KMS-11 (cell line): ENCODE results near the gene TTLL11.

Source experiments
- H2AFZ ChIP-seq: fragments of 200-600 bp; sonication (generic); 2 replicates; pipeline ENCODE4 v1.6.1; 2016; ENCODE audit warnings: antibody characterized with exemption, mixed run types, low read depth
- H3K27ac ChIP-seq: fragments of 200-600 bp; sonication (generic); 2 replicates; pipeline ENCODE4 v1.6.1; 2016; ENCODE audit warnings: mild to moderate bottlenecking, mixed run types
- H3K27me3 ChIP-seq: fragments of 200-600 bp; sonication (generic); 2 replicates; pipeline ENCODE4 v1.6.1; 2017; ENCODE audit warnings: mild to moderate bottlenecking, low read depth, mixed run types, moderate library complexity; ENCODE audit not compliant: insufficient read depth
- H3K36me3 ChIP-seq: fragments of 200-600 bp; sonication (generic); 2 replicates; pipeline ENCODE4 v1.6.1; 2017; ENCODE audit warnings: mild to moderate bottlenecking, mixed run types; ENCODE audit not compliant: insufficient read depth
- H3K4me1 ChIP-seq: fragments of 200-600 bp; sonication (generic); 2 replicates; pipeline ENCODE4 v1.6.1; 2016; ENCODE audit warnings: mild to moderate bottlenecking, low read depth, mixed run types; ENCODE audit not compliant: poor library complexity, severe bottlenecking
- H3K4me2 ChIP-seq: fragments of 200-600 bp; sonication (generic); 2 replicates; pipeline ENCODE4 v1.7.0; 2016; ENCODE audit warnings: mild to moderate bottlenecking, mixed run types
- H3K4me3 ChIP-seq: fragments of 200-600 bp; sonication (generic); IDR thresholded peaks from 2 replicates; pipeline ENCODE4 v1.6.1; 2017; ENCODE audit warnings: low read depth, low read length, mixed read lengths; ENCODE audit not compliant: insufficient read depth
- H3K79me2 ChIP-seq: fragments of 200-600 bp; sonication (generic); 2 replicates; pipeline ENCODE4 v1.6.1; 2016; ENCODE audit warnings: low read depth, mixed run types; ENCODE audit not compliant: insufficient read depth
- H3K9ac ChIP-seq: fragments of 200-600 bp; sonication (generic); 2 replicates; pipeline ENCODE4 v1.6.1; 2016; ENCODE audit warnings: mild to moderate bottlenecking, mixed run types
- H4K20me1 ChIP-seq: fragments of 200-600 bp; sonication (generic); 2 replicates; pipeline ENCODE4 v1.6.1; 2016; ENCODE audit warnings: mild to moderate bottlenecking, mixed run types; ENCODE audit not compliant: insufficient read depth
- TF ChIP-seq, protein P1 (sequence below): fragments of 200-600 bp; sonication (generic); conservative IDR thresholded peaks from 2 replicates; pipeline ENCODE4 v1.6.1; 2017; ENCODE audit warnings: low read depth, mild to moderate bottlenecking, antibody characterized with exemption, low read length, moderate library complexity, mixed read lengths

Gene TTLL11

DNA sequence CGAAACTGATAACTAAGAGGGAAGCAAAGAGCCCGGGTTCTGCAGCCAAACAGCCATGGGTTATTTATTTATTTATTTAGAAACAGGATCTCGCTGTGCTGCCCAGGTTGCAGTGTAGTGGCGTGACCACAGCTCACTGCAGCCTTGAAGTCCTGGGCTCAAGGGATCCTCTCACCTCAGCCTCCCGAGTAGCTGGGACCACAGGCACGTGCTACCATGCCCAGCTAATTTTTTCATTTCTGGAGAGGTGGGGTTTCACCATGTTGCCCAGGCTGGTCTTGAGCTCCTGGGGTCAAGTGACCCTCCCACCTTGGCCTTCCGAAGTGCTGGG is 42.4 kb upstream of the TTLL11 start:
- Histone ChIP-seq H3K27ac (no peak overlapping the region), H2AFZ (no peak overlapping the region), H3K4me2 (no peak overlapping the region), H3K9ac (no peak overlapping the region), H3K36me3 (no peaks in the 10 kb centered on the region), H3K27me3 (no peaks in the 10 kb centered on the region), H3K4me3 (no peak overlapping the region), H4K20me1 (no peaks in the 10 kb centered on the region), H3K4me1 (no peaks in the 10 kb centered on the region), H3K79me2 (no peaks in the 10 kb centered on the region)
- TF ChIP-seq, protein P1, sequence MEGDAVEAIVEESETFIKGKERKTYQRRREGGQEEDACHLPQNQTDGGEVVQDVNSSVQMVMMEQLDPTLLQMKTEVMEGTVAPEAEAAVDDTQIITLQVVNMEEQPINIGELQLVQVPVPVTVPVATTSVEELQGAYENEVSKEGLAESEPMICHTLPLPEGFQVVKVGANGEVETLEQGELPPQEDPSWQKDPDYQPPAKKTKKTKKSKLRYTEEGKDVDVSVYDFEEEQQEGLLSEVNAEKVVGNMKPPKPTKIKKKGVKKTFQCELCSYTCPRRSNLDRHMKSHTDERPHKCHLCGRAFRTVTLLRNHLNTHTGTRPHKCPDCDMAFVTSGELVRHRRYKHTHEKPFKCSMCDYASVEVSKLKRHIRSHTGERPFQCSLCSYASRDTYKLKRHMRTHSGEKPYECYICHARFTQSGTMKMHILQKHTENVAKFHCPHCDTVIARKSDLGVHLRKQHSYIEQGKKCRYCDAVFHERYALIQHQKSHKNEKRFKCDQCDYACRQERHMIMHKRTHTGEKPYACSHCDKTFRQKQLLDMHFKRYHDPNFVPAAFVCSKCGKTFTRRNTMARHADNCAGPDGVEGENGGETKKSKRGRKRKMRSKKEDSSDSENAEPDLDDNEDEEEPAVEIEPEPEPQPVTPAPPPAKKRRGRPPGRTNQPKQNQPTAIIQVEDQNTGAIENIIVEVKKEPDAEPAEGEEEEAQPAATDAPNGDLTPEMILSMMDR = no peak

- H3K27me3 ChIP-seq = no peaks in the 10 kb centered on the region
- no peaks in the 10 kb centered on the region for H4K20me1 ChIP-seq
- H3K4me2 ChIP-seq = no peak overlapping the region
- no peak overlapping the region for H3K9ac ChIP-seq
- no peak overlapping the region for H3K27ac ChIP-seq
- TF ChIP-seq, protein P1 = no peak
- no peak overlapping the region for H2AFZ ChIP-seq
- H3K79me2 ChIP-seq = no peaks in the 10 kb centered on the region
- no peak overlapping the region for H3K4me3 ChIP-seq
- no peaks in the 10 kb centered on the region for H3K4me1 ChIP-seq
- H3K36me3 ChIP-seq = no peaks in the 10 kb centered on the region
Observed at GRCh38 chr9:122134822-122135528, 41.9 kb upstream of the TTLL11 start.

- Histone ChIP-seq H3K4me3 (no peak overlapping the region), H3K27me3 (no peaks in the 10 kb centered on the region), H2AFZ (no peak overlapping the region), H4K20me1 (no peaks in the 10 kb centered on the region), H3K9ac (no peak overlapping the region), H3K27ac (no peak overlapping the region), H3K36me3 (no peaks in the 10 kb centered on the region), H3K4me2 (no peak overlapping the region), H3K79me2 (no peaks in the 10 kb centered on the region), H3K4me1 (no peaks in the 10 kb centered on the region)
- TF ChIP-seq, protein P1 = no peak
Observed at GRCh38 chr9:122133984-122134535, 41.0 kb upstream of the TTLL11 start.

DNA sequence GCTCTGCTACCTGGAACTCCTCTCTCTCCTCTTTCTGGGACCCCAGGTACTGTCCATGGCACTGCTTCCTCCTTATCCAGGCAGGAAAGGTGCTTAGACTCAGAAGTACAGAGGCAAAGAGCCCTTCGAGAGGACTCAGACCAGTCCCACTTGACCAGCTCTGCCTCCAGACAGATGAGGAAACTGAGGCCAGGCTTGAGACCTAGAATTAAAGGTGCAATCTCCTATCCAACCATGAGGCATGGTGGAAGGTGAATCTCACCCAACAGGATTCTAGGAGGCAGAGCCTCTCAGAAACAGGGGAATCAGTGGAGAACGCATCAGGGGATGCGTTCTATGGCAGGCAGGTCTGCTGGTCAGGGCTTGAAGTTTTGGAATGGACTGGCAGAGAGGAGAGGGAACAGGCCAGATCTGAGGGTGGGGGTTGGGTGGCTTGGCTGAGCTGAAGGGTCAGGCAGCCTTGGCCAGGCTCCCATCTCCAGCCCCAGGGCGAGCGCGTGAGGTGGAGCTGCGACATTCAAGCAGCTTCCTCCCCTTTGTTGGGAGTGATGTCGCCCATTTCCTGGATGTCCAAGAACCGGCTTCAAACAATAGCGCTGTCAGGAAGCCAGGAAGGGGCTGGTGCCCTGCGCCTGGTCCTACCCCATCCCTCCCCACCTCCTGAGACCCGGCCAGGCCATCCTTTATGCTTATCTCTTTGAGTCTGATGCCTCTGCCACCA is 40.3 kb upstream of the TTLL11 start:
- Histone ChIP-seq H3K36me3 (no peaks in the 10 kb centered on the region), H2AFZ (no peak overlapping the region), H4K20me1 (no peaks in the 10 kb centered on the region), H3K4me2 (no peak overlapping the region), H3K79me2 (no peaks in the 10 kb centered on the region), H3K9ac (no peak overlapping the region), H3K4me3 (no peak overlapping the region), H3K27ac (no peak overlapping the region), H3K27me3 (no peaks in the 10 kb centered on the region), H3K4me1 (no peaks in the 10 kb centered on the region)
- TF ChIP-seq, protein P1 = no peak
